ENCODE data around the gene PCOLCE2.

- TF ChIP-seq, protein P1, sequence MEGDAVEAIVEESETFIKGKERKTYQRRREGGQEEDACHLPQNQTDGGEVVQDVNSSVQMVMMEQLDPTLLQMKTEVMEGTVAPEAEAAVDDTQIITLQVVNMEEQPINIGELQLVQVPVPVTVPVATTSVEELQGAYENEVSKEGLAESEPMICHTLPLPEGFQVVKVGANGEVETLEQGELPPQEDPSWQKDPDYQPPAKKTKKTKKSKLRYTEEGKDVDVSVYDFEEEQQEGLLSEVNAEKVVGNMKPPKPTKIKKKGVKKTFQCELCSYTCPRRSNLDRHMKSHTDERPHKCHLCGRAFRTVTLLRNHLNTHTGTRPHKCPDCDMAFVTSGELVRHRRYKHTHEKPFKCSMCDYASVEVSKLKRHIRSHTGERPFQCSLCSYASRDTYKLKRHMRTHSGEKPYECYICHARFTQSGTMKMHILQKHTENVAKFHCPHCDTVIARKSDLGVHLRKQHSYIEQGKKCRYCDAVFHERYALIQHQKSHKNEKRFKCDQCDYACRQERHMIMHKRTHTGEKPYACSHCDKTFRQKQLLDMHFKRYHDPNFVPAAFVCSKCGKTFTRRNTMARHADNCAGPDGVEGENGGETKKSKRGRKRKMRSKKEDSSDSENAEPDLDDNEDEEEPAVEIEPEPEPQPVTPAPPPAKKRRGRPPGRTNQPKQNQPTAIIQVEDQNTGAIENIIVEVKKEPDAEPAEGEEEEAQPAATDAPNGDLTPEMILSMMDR (IDR thresholded peaks at IDR 0.05; ENCODE audit: borderline replicate concordance, extremely low read depth, low read length, poor library complexity, severe bottlenecking) = no peak
- no peak for TF ChIP-seq EZH2 (IDR thresholded peaks at IDR 0.05; ENCODE audit: borderline replicate concordance, low read depth, low read length, severe bottlenecking)
Observed at GRCh38 chr3:142923694-142924093, 34.8 kb upstream of the PCOLCE2 start.
